Measurements from ENCODE around the gene AKTIP.
A peak's percentile ranks its signal among the peaks of the same experiment; 100 is the strongest.

AKTIP gene

DNA sequence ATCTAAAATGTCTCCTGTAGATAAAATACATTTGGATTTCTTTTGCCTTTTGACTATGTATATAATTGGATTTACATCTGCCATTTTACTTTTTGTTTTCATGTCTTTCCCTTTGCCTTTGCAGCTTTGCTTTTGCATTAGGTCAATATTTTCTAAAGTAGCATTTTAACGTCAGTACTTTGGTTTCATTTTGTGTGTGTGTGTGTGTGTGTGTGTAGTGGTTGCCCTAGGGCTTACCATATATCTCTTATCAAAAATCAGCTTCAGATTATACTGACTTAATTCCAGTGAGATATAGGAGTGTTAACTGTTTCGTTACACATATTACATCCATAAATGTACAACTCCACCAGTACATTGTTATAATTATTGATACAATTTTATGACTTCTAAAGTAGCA lies 26.1 kb downstream of the AKTIP start:
- no peak for DNase-seq

DNA sequence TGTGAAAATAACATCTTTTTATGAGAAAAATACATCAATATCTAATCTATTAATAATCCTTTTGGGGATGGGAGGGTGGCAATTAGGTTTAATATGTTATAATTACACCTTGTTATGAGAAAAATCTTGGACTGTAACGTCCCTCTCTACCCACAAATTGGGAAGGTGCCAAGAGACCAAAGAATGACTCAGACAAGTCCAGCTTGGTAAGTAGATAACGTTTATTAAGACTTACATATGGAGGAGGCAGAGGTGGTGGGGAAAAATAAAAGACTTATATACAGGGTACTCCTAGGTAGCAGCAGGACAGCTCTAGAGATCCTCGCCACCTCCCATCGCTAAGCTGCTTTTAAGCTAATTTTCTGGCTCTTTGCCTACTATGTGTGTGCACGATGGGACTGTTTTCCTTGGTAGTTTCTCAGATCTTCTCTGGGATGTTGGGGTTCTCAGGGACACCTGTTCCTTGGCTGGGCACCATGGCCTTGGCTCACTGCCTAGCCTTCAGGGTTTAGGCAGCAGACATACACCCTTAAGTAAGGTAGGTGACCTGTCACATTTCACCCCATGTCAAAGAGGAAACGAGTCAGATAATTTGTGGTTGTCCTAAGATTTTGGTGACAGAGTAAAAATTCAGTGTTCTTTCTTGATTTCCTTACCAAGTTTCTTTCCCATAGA lies 37.3 kb downstream of the AKTIP start:
- DNase-seq: no peak

- no peak for DNase-seq
Measured at GRCh38 chr16:53458635-53459034, 44.4 kb downstream of the AKTIP start.

DNA sequence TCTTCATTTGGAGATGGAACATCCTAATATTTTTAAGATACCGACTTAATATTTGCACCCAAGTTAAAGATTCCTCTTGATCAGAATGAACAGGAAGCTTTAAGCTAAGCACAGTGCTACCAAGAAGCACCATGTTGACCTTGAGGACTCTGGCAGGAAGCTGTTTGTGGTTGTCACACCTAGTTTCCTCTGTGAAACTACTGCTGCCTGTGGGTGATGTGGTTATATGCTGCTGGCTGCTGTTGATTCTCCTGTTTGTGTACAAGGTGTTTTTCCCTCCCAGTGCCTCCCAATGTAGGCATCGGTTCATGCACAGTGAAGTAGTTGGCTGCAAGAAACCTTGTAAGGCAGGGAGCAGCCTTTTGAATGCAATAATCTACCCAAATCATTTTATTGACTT lies 45.3 kb downstream of the AKTIP start:
- no peak for DNase-seq

DNA sequence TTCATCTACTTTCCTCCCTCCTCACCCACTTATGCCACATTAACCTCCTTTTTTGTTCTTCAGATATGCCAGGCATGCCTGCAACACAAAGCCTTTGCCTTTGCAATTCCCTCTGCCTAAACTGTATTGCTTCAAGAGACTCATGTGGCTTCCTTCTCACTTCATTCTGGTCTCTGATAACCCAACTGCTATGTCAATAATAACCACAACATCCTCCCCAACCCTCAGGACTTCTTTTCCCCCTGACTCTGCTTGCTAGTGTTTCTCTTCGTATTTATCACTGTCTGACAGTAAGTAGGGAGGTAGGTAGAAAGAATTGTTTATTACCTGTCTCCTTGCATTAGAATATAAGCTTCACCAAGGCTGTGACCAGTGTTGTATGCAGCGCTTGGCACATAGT lies 46.4 kb downstream of the AKTIP start:
- no peak for DNase-seq

- no peak for DNase-seq
Measured at GRCh38 chr16:53453928-53454327, 49.1 kb downstream of the AKTIP start.

DNA sequence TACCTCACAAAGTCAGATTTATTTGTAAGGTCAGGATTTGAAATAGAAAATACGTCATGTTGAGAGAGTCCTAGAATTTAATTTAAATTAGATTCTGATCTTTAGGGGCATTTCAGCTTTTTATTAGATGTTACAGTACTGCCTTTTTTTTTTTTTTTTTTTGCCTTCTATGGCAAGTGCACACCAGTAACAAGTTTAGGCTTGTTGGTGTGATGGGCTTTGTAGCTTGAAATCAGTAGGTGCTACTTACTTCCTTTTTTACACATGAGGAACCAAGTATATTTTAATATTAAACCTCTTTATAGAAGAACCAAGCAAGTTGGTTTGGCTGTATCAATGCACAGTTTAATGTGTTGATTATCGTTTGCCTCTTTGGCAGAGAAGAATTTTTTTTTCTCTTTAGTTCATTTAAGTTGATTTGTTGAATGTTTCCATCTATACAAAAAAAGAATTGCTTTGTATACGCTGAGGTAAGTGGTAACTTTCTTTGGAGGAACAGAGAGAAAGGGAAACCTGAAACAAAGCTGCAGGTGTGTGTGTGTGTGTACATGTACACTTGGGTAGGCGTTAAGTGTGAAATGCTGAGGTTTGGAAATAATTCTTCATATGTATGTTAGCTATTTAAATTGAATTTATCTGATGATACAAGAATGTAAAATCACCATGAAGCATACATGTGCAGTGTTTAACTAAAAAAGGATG lies 53.0 kb downstream of the AKTIP start:
- peak; percentile 34 for DNase-seq

- DNase-seq: no peak
Measured at GRCh38 chr16:53446090-53446489, 56.9 kb downstream of the AKTIP start.

- DNase-seq: no peak
Measured at GRCh38 chr16:53445534-53445933, 57.5 kb downstream of the AKTIP start.
